OCI-LY7 (cell line): ENCODE measurements around the gene ACTL7B. TPM values are rescaled to one million over a fixed set of nuclear protein-coding genes. Genes with fewer than 3 reads are reported as not detected.

Experiments used
- BruUV-seq: library from RNA; stranded (reverse); fragments of 400-500 nt; replicated peaks from 2 replicates; lab custom pipeline; 2021; lab: Mats Ljungman, UMichigan
- CTCF ChIA-PET: fragments of 300-600 bp; sonication (Branson Sonifier 250); formaldehyde crosslinking; loops from one replicate; lab custom pipeline; 2022; ENCODE audit warnings: antibody characterized with exemption; ENCODE audit not compliant: unreplicated experiment; lab: Charles Lee
- POLR2A ChIA-PET: fragments of 300-600 bp; sonication (Branson Sonifier 250); formaldehyde crosslinking; loops from one replicate; lab custom pipeline; 2022; ENCODE audit warnings: antibody characterized with exemption; lab: Charles Lee
- DNase-seq: peaks from one replicate; pipeline ENCODE4 v3.0.0-alpha.2; 2015; ENCODE audit warnings: low spot score
- H2AFZ ChIP-seq: fragments of 200-600 bp; sonication (generic), shearing (Covaris generic); 2 replicates; pipeline ENCODE4 v1.6.1; 2014; ENCODE audit warnings: mild to moderate bottlenecking, antibody characterized with exemption, low read length, moderate library complexity
- H3K27ac ChIP-seq: fragments of 200-600 bp; sonication (generic); 2 replicates; pipeline ENCODE4 v1.5.1; 2014; ENCODE audit warnings: mixed run types, low read depth, mild to moderate bottlenecking, moderate library complexity, low read length, inconsistent platforms; ENCODE audit not compliant: poor library complexity, severe bottlenecking
- H3K36me3 ChIP-seq: fragments of 200-600 bp; sonication (generic); 2 replicates; pipeline ENCODE4 v1.6.1; 2014; ENCODE audit warnings: mild to moderate bottlenecking, antibody characterized with exemption, low read length, moderate library complexity, mixed read lengths; ENCODE audit not compliant: insufficient read depth
- H3K4me1 ChIP-seq: fragments of 200-600 bp; sonication (generic); 2 replicates; pipeline ENCODE4 v1.5.1; 2014; ENCODE audit warnings: mild to moderate bottlenecking, low read length; ENCODE audit not compliant: insufficient read depth, poor library complexity, severe bottlenecking
- H3K4me2 ChIP-seq: fragments of 200-600 bp; sonication (generic); 2 replicates; pipeline ENCODE4 v1.6.1; 2014; ENCODE audit warnings: mild to moderate bottlenecking, low read length
- H3K4me3 ChIP-seq: fragments of 200-600 bp; sonication (generic); 2 replicates; pipeline ENCODE4 v1.5.1; 2014; ENCODE audit warnings: mild to moderate bottlenecking, low read depth, low read length; ENCODE audit not compliant: poor library complexity, severe bottlenecking
- H3K79me2 ChIP-seq: fragments of 200-600 bp; sonication (generic); 2 replicates; pipeline ENCODE4 v1.6.1; 2016; ENCODE audit warnings: low read depth, mild to moderate bottlenecking, low read length, moderate library complexity, mixed read lengths; ENCODE audit not compliant: insufficient read depth
- H3K9me2 ChIP-seq: fragments of 200-600 bp; sonication (generic); 2 replicates; pipeline ENCODE4 v1.6.1; 2016; ENCODE audit warnings: mild to moderate bottlenecking, low read length, mixed read lengths; ENCODE audit not compliant: insufficient read depth
- H3K9me3 ChIP-seq: fragments of 200-600 bp; sonication (generic); 2 replicates; pipeline ENCODE4 v1.6.1; 2014; ENCODE audit warnings: mild to moderate bottlenecking, mixed run types, low read length, mixed read lengths
- H4K20me1 ChIP-seq: fragments of 200-600 bp; sonication (generic); 2 replicates; pipeline ENCODE4 v1.6.1; 2014; ENCODE audit warnings: mild to moderate bottlenecking, antibody characterized with exemption, low read length, moderate library complexity, mixed read lengths; ENCODE audit not compliant: insufficient read depth
- CTCF ChIP-seq: fragments of 200-600 bp; sonication (generic); conservative IDR thresholded peaks from 2 replicates; pipeline ENCODE4 v1.5.1; 2014; ENCODE audit warnings: mild to moderate bottlenecking, antibody characterized with exemption, low read length, moderate library complexity, mixed read lengths
- EZH2phosphoT487 ChIP-seq: fragments of 200-600 bp; sonication (generic); IDR thresholded peaks from 2 replicates; pipeline ENCODE4 v1.6.1; 2018; ENCODE audit warnings: low read depth, borderline replicate concordance, mild to moderate bottlenecking, mixed run types, antibody characterized with exemption, low read length, moderate library complexity, mixed read lengths
- intact Hi-C: fragments of 100-400 bp; cut with micrococcal nuclease; formaldehyde crosslinking; loops from one replicate; pipeline ENCODE4 v1.10.0; 2022; ENCODE audit not compliant: unreplicated experiment
- total RNA-seq, 2 experiments: library from RNA; depleted of rRNA in 1 of 2; stranded (reverse); fragments of >200 nt in 1 of 2; shearing (Covaris generic) in 1 of 2; gene quantifications; 2 replicates each; pipeline ENCODE4 v1.2.3, GENCODE V29; 2014 to 2022

ACTL7B gene
- total RNA-seq, 2 experiments from 2014 or later, result not detected

DNA sequence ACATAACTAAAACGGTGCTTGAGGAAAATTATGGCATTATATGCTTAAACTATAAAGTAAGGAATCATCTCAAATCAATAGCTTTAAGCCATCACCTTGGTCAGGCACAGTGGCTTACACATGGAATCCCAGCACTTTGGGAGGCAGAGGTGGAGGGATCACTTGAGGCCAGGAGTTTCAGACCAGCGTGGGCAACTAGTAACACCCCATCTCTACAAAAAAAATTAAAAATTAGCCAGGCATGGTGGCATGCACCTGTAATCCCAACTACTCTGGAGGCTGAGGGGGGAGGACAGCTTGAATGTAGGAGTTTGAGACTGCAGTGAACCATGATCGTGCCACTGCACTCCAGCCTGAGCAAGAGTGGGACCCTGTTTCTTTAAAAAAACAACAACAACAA is 28.9 kb upstream of the ACTL7B start:
- H3K27ac ChIP-seq, result no peak overlapping the region
- no peaks in the 10 kb centered on the region for H4K20me1 ChIP-seq
- POLR2A ChIA-PET, result interaction anchor here (0.6 to 0.7 kb wide), 2 partner anchors 164 to 446 kb away, joined by 4 to 5 read pairs; no protein-coding TSS in a partner anchor
- H3K4me3 ChIP-seq, result no peak overlapping the region
- H3K9me3 ChIP-seq, result no peaks in the 10 kb centered on the region
- no peak overlapping the region for H3K4me2 ChIP-seq
- H3K9me2 ChIP-seq, result no peaks in the 10 kb centered on the region
- H3K79me2 ChIP-seq, result no peaks in the 10 kb centered on the region
- peaks cover 79% of the 10 kb centered on the region for H3K36me3 ChIP-seq
- DNase-seq, result no peak
- no peak overlapping the region for H2AFZ ChIP-seq
- TF ChIP-seq EZH2phosphoT487, result no peak
- TF ChIP-seq CTCF, result no peak
- BruUV-seq, result no TSS peak
- H3K4me1 ChIP-seq, result peaks cover 11% of the 10 kb centered on the region
- CTCF ChIA-PET, result no interaction called here
- intact Hi-C loops, result no loop called here

GRCh38 chr9:108883085-108883484 is 27.3 kb upstream of the ACTL7B start:
- Histone ChIP-seq H3K36me3 (peaks cover 79% of the 10 kb centered on the region), H3K79me2 (no peaks in the 10 kb centered on the region), H2AFZ (no peak overlapping the region), H3K4me3 (no peak overlapping the region), H3K4me2 (no peak overlapping the region), H3K27ac (no peak overlapping the region), H4K20me1 (no peaks in the 10 kb centered on the region), H3K9me3 (no peaks in the 10 kb centered on the region), H3K4me1 (peaks cover 11% of the 10 kb centered on the region), H3K9me2 (no peaks in the 10 kb centered on the region)
- intact Hi-C loops, result no loop called here
- CTCF ChIA-PET, result no interaction called here
- TF ChIP-seq EZH2phosphoT487 (no peak), CTCF (no peak)
- POLR2A ChIA-PET, result interaction anchor here (0.6 to 0.7 kb wide), 2 partner anchors 19 to 1311 kb away, joined by 3 read pairs; no protein-coding TSS in a partner anchor
- no TSS peak for BruUV-seq
- no peak for DNase-seq

GRCh38 chr9:108882052-108882888 is 26.5 kb upstream of the ACTL7B start:
- POLR2A ChIA-PET, result interaction anchor here (0.6 kb wide), 1 partner anchor 1312 kb away, joined by 3 read pairs; no protein-coding TSS in a partner anchor
- Histone ChIP-seq H3K4me2 (no peak overlapping the region), H3K9me3 (no peaks in the 10 kb centered on the region), H3K27ac (no peak overlapping the region), H3K36me3 (peaks cover 80% of the 10 kb centered on the region), H2AFZ (no peak overlapping the region), H3K9me2 (no peaks in the 10 kb centered on the region), H4K20me1 (no peaks in the 10 kb centered on the region), H3K4me1 (peaks cover 11% of the 10 kb centered on the region), H3K4me3 (no peak overlapping the region), H3K79me2 (no peaks in the 10 kb centered on the region)
- DNase-seq, result no peak
- intact Hi-C loops, result no loop called here
- no peak for TF ChIP-seq CTCF
- no peak for TF ChIP-seq EZH2phosphoT487
- CTCF ChIA-PET, result no interaction called here
- BruUV-seq, result no TSS peak
